ENCODE measurements around the gene HRCT1. TPM values are rescaled to one million over a fixed set of nuclear protein-coding genes. Genes with fewer than 3 reads are reported as not detected.
"Not testable (repeated sequence)": the region's sequence is repeated elsewhere in the genome, so short reads cannot be mapped to it uniquely, and the experiment has no call there.

HRCT1 gene
- total RNA-seq, 1 experiment from 2014 or later = not detected

DNA sequence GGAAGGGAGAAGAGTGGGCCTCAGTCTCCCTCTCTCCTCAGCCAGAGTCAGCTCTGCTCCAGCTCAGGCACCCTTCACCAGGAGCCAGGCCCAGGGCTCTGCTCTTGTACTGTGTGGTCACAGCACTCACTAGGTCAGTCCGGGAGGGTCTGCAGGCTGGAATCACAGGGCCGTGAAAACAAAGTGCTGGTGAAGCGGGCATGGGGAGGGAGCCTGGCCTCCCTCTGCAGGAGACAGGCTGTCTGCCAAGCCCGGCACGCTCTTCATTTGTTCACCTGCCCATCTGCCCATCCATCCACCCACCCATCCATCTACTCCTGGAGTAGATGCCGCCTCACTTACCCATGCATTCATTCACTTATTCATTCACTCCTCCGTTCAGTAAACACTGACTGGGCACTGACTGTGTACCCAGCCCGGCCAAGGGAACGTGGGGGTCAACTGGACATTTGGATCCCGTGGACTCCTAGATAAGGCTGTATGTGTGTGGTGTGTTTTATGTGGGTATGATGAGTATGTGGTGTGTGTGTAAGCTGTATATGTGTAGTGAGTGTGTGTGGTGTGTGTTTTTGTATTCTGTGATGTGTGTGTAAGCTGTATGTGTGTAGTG, 6.9 kb downstream of the HRCT1 start:
- Mint-ChIP-seq H3K36me3 (ENCODE audit: insufficient read depth in 1 of 3, low read depth in 3 of 3) (no peaks in the 10 kb centered on the region), H3K27ac (no peak overlapping the region), H3K4me3 (no peak overlapping the region), H3K9me3 (no peaks in the 10 kb centered on the region), H3K4me1 (peaks cover 28 to 29% of the 10 kb centered on the region in 2 experiments), H3K27me3 (ENCODE audit: low read depth) (no peaks in the 10 kb centered on the region)
- Histone ChIP-seq H2AK5ac (ENCODE audit: insufficient read length, low read length) (no peak overlapping the region), H3K79me2 (ENCODE audit: insufficient read depth, low read length) (no peaks in the 10 kb centered on the region), H3K56ac (ENCODE audit: insufficient read length, low read depth, low read length) (no peak overlapping the region), H3K79me1 (ENCODE audit: insufficient read depth, low read depth, low read length, poor library complexity, severe bottlenecking) (no peaks in the 10 kb centered on the region), H3K14ac (ENCODE audit: insufficient read depth, low read length) (no peak overlapping the region), H4K20me1 (ENCODE audit: control insufficient read depth, insufficient read depth, insufficient read length) (no peaks in the 10 kb centered on the region), H2BK120ac (ENCODE audit: low read depth, low read length, poor library complexity, severe bottlenecking) (no peak overlapping the region), H2BK5ac (ENCODE audit: insufficient read length, low read length) (no peak overlapping the region), H2BK20ac (ENCODE audit: low read depth, low read length, poor library complexity, severe bottlenecking) (no peak overlapping the region), H3K27ac (ENCODE audit: insufficient read length, low read depth, low read length) (no peak overlapping the region), H2AFZ (ENCODE audit: low read length) (no peak overlapping the region), H4K8ac (replicated peaks; ENCODE audit: insufficient read length, low read depth, low read length) (no peak overlapping the region), H3K9me3 (ENCODE audit: control insufficient read depth, low read depth, low read length) (no peaks in the 10 kb centered on the region), H3K4ac (ENCODE audit: low read depth, low read length) (no peak overlapping the region), H3K23ac (ENCODE audit: insufficient read length, low read depth, low read length) (no peak overlapping the region), H3K4me2 (ENCODE audit: insufficient read depth, insufficient read length, low read length) (no peak overlapping the region), H3T11ph (ENCODE audit: low read length) (no peak overlapping the region), H2BK12ac (ENCODE audit: insufficient read length, low read depth, low read length) (no peak overlapping the region), H3K23me2 (ENCODE audit: insufficient read length, low read depth, low read length, poor library complexity, severe bottlenecking) (no peaks in the 10 kb centered on the region), H2BK15ac (ENCODE audit: low read depth, low read length) (no peak overlapping the region), H4K5ac (ENCODE audit: insufficient read length, low read depth, low read length) (no peak overlapping the region), H3K18ac (ENCODE audit: insufficient read length, low read depth, low read length) (no peak overlapping the region), H3K9ac (ENCODE audit: extremely low read depth, insufficient read length, low read length) (no peak overlapping the region), H4K91ac (ENCODE audit: insufficient read length, low read depth, low read length) (no peak overlapping the region), H3K4me1 (ENCODE audit: insufficient read depth, low read length) (peaks cover 4% of the 10 kb centered on the region; the same call in 1 of the 2 replicates), H3K27me3 (ENCODE audit: insufficient read depth, low read length) (no peaks in the 10 kb centered on the region)
- no CpG with 5 or more reads among the region's 10 CpGs for WGBS (ENCODE audit: extremely low coverage, insufficient read length, low lambda C conversion rate)
- TF ChIP-seq, protein P1, sequence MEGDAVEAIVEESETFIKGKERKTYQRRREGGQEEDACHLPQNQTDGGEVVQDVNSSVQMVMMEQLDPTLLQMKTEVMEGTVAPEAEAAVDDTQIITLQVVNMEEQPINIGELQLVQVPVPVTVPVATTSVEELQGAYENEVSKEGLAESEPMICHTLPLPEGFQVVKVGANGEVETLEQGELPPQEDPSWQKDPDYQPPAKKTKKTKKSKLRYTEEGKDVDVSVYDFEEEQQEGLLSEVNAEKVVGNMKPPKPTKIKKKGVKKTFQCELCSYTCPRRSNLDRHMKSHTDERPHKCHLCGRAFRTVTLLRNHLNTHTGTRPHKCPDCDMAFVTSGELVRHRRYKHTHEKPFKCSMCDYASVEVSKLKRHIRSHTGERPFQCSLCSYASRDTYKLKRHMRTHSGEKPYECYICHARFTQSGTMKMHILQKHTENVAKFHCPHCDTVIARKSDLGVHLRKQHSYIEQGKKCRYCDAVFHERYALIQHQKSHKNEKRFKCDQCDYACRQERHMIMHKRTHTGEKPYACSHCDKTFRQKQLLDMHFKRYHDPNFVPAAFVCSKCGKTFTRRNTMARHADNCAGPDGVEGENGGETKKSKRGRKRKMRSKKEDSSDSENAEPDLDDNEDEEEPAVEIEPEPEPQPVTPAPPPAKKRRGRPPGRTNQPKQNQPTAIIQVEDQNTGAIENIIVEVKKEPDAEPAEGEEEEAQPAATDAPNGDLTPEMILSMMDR (conservative IDR thresholded peaks at IDR 0.05) = no peak
- no peak for DNase-seq

DNA sequence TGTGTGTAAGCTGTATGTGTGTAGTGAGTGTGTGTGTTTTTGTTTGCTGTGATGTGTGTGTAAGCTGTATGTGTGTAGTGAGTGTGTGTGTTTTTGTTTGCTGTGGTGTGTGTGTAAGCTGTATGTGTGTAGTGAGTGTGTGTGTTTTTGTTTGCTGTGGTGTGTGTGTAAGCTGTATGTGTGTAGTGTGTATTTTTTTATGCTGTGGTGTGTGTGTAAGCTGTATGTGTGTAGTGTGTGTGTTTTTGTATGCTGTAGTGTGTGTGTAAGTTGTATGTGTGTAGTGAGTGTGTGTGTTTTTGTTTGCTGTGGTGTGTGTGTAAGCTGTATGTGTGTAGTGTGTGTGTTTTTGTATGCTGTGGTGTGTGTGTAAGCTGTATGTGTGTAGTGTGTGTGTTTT, 7.4 kb downstream of the HRCT1 start:
- not testable (repeated sequence) for H2BK120ac ChIP-seq (ENCODE audit: low read depth, low read length, poor library complexity, severe bottlenecking); H3K9me3 Mint-ChIP-seq; H3K4me3 Mint-ChIP-seq; H3K18ac ChIP-seq (ENCODE audit: insufficient read length, low read depth, low read length); H3K27me3 Mint-ChIP-seq (ENCODE audit: low read depth); H3K9me3 ChIP-seq (ENCODE audit: control insufficient read depth, low read depth, low read length); H2BK15ac ChIP-seq (ENCODE audit: low read depth, low read length); H3K4me2 ChIP-seq (ENCODE audit: insufficient read depth, insufficient read length, low read length); H4K5ac ChIP-seq (ENCODE audit: insufficient read length, low read depth, low read length); H3K79me2 ChIP-seq (ENCODE audit: insufficient read depth, low read length); H2BK5ac ChIP-seq (ENCODE audit: insufficient read length, low read length); H3K79me1 ChIP-seq (ENCODE audit: insufficient read depth, low read depth, low read length, poor library complexity, severe bottlenecking); H2AFZ ChIP-seq (ENCODE audit: low read length); H3K27me3 ChIP-seq (ENCODE audit: insufficient read depth, low read length); H2BK20ac ChIP-seq (ENCODE audit: low read depth, low read length, poor library complexity, severe bottlenecking); H4K20me1 ChIP-seq (ENCODE audit: control insufficient read depth, insufficient read depth, insufficient read length); H3K4ac ChIP-seq (ENCODE audit: low read depth, low read length); H3K27ac ChIP-seq (ENCODE audit: insufficient read length, low read depth, low read length); H3K56ac ChIP-seq (ENCODE audit: insufficient read length, low read depth, low read length); H3K14ac ChIP-seq (ENCODE audit: insufficient read depth, low read length); H2AK5ac ChIP-seq (ENCODE audit: insufficient read length, low read length); H3K27ac Mint-ChIP-seq; H3T11ph ChIP-seq (ENCODE audit: low read length); H3K23me2 ChIP-seq (ENCODE audit: insufficient read length, low read depth, low read length, poor library complexity, severe bottlenecking); H3K4me1 ChIP-seq (ENCODE audit: insufficient read depth, low read length); H4K91ac ChIP-seq (ENCODE audit: insufficient read length, low read depth, low read length); H3K36me3 Mint-ChIP-seq (ENCODE audit: insufficient read depth in 1 of 3, low read depth in 3 of 3); DNase-seq; H3K23ac ChIP-seq (ENCODE audit: insufficient read length, low read depth, low read length); H3K9ac ChIP-seq (ENCODE audit: extremely low read depth, insufficient read length, low read length); H2BK12ac ChIP-seq (ENCODE audit: insufficient read length, low read depth, low read length); H4K8ac ChIP-seq (replicated peaks; ENCODE audit: insufficient read length, low read depth, low read length)
- H3K4me1 Mint-ChIP-seq = peaks cover 22 to 24% of the 10 kb centered on the region in 2 experiments

Measured in H9 (cell line).